ENCODE results near the gene C1QTNF8. TPM values are rescaled to one million over a fixed set of nuclear protein-coding genes. Genes with fewer than 3 reads are reported as not detected.
A peak's percentile ranks its signal among the peaks of the same experiment; 100 is the strongest.

Gene C1QTNF8
- total RNA-seq, 1 donor from 2014 or later: not detected

DNA sequence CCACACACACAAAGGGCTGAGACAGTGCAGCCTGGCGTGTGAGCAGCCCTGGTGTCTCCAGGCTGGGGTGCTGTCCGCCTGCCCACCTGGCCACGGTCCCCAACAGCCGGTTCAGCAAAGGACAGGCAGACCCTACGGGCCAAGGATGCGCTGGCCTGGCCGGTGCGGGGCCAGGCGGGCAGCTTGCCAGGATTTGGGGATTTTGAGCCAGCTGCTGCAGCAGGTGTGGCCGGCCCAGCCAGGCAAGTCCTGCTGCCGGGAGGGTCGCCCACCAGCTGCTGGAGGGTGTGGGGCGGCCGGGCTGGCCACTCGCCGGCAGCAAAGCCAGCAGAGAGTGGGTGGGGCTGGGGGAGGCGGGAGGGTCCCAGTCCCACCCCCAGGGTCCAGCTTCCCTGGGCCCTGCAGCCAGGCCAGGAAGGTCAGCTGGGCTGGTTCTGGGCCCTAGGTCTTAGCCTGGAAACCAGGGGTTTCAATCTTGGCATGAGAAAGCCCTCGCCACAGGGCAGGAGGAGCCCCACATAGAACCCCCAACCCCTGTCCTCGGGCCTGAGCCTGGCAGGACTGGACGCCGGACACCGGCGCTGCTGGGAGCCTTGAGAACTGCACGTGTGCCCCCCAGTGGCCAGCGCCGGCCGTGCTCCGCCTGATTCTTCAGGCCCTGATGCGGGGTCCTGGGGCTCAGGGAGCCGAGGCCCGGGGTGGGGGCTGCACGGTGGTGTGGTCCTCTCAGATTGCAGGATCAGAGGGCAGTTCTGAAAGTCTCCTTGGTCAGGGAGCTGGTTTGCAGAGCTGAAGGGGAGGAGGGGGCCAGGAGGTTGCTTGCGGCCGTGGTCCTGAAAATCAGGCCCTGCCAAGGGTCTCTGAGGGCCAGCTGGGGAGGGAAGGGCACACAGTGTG, 41.1 kb downstream of the C1QTNF8 start:
- no peaks in the 10 kb centered on the region for H3K4me1 Mint-ChIP-seq (ENCODE audit: low read depth, unreplicated experiment)
- TF ChIP-seq, protein P1, sequence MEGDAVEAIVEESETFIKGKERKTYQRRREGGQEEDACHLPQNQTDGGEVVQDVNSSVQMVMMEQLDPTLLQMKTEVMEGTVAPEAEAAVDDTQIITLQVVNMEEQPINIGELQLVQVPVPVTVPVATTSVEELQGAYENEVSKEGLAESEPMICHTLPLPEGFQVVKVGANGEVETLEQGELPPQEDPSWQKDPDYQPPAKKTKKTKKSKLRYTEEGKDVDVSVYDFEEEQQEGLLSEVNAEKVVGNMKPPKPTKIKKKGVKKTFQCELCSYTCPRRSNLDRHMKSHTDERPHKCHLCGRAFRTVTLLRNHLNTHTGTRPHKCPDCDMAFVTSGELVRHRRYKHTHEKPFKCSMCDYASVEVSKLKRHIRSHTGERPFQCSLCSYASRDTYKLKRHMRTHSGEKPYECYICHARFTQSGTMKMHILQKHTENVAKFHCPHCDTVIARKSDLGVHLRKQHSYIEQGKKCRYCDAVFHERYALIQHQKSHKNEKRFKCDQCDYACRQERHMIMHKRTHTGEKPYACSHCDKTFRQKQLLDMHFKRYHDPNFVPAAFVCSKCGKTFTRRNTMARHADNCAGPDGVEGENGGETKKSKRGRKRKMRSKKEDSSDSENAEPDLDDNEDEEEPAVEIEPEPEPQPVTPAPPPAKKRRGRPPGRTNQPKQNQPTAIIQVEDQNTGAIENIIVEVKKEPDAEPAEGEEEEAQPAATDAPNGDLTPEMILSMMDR (IDR thresholded peaks at IDR 0.05; ENCODE audit: insufficient read depth, low read depth, low read length): peak; percentile 35
- TF ChIP-seq EZH2 (IDR thresholded peaks at IDR 0.05; ENCODE audit: insufficient read depth, low read length): no peak
- no peaks in the 10 kb centered on the region for H3K79me2 ChIP-seq (ENCODE audit: insufficient read depth, low read length)
- H3K27me3 Mint-ChIP-seq (ENCODE audit: low read depth, unreplicated experiment): peaks cover 9% of the 10 kb centered on the region
- H3K27ac Mint-ChIP-seq (ENCODE audit: unreplicated experiment): no peak overlapping the region
- H3K36me3 ChIP-seq (ENCODE audit: insufficient read depth, low read length): no peaks in the 10 kb centered on the region
- H4K20me1 ChIP-seq (ENCODE audit: insufficient read depth, low read length): no peaks in the 10 kb centered on the region
- H3K4me1 ChIP-seq (ENCODE audit: insufficient read depth, low read length): no peaks in the 10 kb centered on the region
- H3K4me3 ChIP-seq (ENCODE audit: insufficient read depth, low read depth, low read length): no peak overlapping the region
- no peak overlapping the region for H2AFZ ChIP-seq (ENCODE audit: low read depth, low read length)
- peaks cover 4% of the 10 kb centered on the region for H3K9me3 Mint-ChIP-seq (ENCODE audit: unreplicated experiment)
- no peak overlapping the region for H3K9ac ChIP-seq (ENCODE audit: low read length)
- no peaks in the 10 kb centered on the region for H3K27me3 ChIP-seq (ENCODE audit: insufficient read depth, low read length)
- H3K4me3 Mint-ChIP-seq (ENCODE audit: unreplicated experiment): no peak overlapping the region
- FAIRE-seq (no peak), DNase-seq (ENCODE audit: low read depth) (no peak)
- peaks cover 5% of the 10 kb centered on the region for H3K9me3 ChIP-seq (ENCODE audit: insufficient read depth, low read depth, low read length)
- H3K4me2 ChIP-seq (ENCODE audit: low read length): no peak overlapping the region
- no peaks in the 10 kb centered on the region for H3K36me3 Mint-ChIP-seq (ENCODE audit: low read depth, unreplicated experiment)
- no peak overlapping the region for H3K27ac ChIP-seq (ENCODE audit: low read depth, low read length)

DNA sequence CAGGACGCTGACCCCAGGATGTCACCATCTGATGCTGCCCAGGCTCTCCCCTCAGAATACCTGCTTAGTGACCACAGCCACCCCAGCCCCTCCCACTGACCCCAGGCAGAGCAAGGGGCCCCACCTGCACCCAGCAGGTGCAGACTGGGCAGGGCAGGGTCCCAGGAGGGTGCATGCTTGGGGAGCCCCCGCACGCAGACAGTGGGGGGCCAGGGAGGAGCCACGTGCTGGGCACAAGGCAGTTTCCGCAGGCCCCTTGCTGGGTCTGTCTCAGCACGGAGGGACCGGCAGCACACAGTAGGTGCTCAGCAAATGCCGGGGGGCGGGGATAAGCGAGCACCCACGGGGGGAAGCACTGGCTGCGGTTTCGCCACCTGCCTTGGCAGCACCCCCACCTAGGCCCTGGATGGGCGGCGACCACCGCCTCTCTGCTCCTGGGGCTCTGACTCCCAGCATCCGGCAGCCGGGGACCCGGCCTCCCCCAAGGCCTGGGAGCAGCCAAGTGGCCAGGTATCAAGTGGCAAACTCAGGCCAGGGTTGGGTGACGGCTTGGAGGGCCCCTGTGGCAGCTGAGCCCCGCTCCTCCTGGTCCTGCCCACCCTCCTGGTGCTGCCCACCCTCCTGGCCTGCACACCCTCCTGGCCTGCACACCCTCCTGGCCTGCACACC, 42.2 kb downstream of the C1QTNF8 start:
- Histone ChIP-seq H3K36me3 (ENCODE audit: insufficient read depth, low read length) (no peaks in the 10 kb centered on the region), H3K27ac (ENCODE audit: low read depth, low read length) (no peak overlapping the region), H3K4me3 (ENCODE audit: insufficient read depth, low read depth, low read length) (no peak overlapping the region), H3K4me1 (ENCODE audit: insufficient read depth, low read length) (no peaks in the 10 kb centered on the region), H3K27me3 (ENCODE audit: insufficient read depth, low read length) (no peaks in the 10 kb centered on the region), H3K4me2 (ENCODE audit: low read length) (no peak overlapping the region), H3K9ac (ENCODE audit: low read length) (no peak overlapping the region), H2AFZ (ENCODE audit: low read depth, low read length) (no peak overlapping the region), H3K9me3 (ENCODE audit: insufficient read depth, low read depth, low read length) (peaks cover 1% of the 10 kb centered on the region), H3K79me2 (ENCODE audit: insufficient read depth, low read length) (no peaks in the 10 kb centered on the region), H4K20me1 (ENCODE audit: insufficient read depth, low read length) (no peaks in the 10 kb centered on the region)
- DNase-seq (ENCODE audit: low read depth) (no peak), FAIRE-seq (no peak)
- no peak for TF ChIP-seq EZH2 (IDR thresholded peaks at IDR 0.05; ENCODE audit: insufficient read depth, low read length)
- TF ChIP-seq, protein P1 (IDR thresholded peaks at IDR 0.05; ENCODE audit: insufficient read depth, low read depth, low read length): no peak
- H3K27ac Mint-ChIP-seq (ENCODE audit: unreplicated experiment): no peak overlapping the region
- H3K36me3 Mint-ChIP-seq (ENCODE audit: low read depth, unreplicated experiment): no peaks in the 10 kb centered on the region
- H3K9me3 Mint-ChIP-seq (ENCODE audit: unreplicated experiment): no peaks in the 10 kb centered on the region
- no peak overlapping the region for H3K4me3 Mint-ChIP-seq (ENCODE audit: unreplicated experiment)
- H3K4me1 Mint-ChIP-seq (ENCODE audit: low read depth, unreplicated experiment): no peaks in the 10 kb centered on the region
- peaks cover 5% of the 10 kb centered on the region for H3K27me3 Mint-ChIP-seq (ENCODE audit: low read depth, unreplicated experiment)

Data from astrocyte (in vitro differentiated cells and primary cell).